Stimulated activated memory B cell treated with anti-CD40 and anti-IgM and Interleukin-4, amounts not matched to agents 10 μg/mL and 1 μg/mL and 100 μg/mL, for 72 hours (primary cell): ENCODE measurements around the gene FREM3.

Source experiments
- ATAC-seq: fragments of 150-1000 bp; cut with Tn5 transposase; 2 replicates; pipeline ENCODE4 v1.10.0; 2021
- H3K27ac Mint-ChIP-seq: one replicate; pipeline ENCODE4 v1.8.0; 2022; ENCODE audit warnings: mild to moderate bottlenecking, mixed read lengths
- H3K27me3 Mint-ChIP-seq: one replicate; pipeline ENCODE4 v1.8.0; 2022; ENCODE audit warnings: mixed read lengths
- H3K36me3 Mint-ChIP-seq: one replicate; pipeline ENCODE4 v1.8.0; 2022; ENCODE audit warnings: mixed read lengths
- H3K4me1 Mint-ChIP-seq: one replicate; pipeline ENCODE4 v1.8.0; 2022; ENCODE audit warnings: mixed read lengths
- H3K4me3 Mint-ChIP-seq: one replicate; pipeline ENCODE4 v1.8.0; 2022; ENCODE audit warnings: mild to moderate bottlenecking, moderate library complexity, mixed read lengths
- H3K9me3 Mint-ChIP-seq: one replicate; pipeline ENCODE4 v1.8.0; 2022; ENCODE audit warnings: mixed read lengths

FREM3 gene

DNA sequence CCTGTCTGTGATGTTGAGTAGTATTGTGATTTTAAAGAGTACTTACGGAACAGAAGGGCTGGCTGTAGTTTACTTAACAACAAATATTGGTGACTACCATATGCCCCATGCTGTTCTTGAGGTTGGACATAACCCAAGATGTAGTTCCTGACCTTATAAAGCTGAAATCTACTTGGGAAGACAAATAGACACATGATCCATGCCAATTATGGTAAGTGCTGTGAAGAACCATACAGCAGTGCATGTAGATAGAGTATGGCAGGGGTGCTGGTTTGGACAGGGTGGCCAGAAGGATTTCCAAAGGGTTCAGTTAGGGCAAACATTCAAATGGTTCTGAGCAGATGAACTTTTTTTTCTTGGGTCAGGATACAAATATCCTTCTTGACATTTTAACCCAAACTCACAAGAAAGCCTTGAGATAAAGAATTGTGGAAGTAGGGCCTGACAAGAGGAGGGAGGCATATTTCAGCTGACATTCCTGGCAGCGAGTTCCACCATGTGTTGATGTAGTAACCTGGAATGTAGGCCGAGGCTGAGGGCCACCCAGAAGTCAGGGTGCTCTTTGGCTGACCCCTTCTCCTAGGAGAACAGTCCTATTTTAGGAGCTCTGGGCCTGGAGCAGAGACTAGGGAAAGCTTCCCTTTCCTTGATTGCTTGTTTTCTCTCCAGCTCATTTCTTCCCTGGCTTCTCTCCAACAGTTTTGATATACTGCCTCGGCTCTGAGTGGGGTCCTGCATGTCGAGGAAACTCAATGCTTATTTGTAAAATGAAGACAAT, 74.2 kb downstream of the FREM3 start:
- Mint-ChIP-seq H3K27me3 (peaks cover 30% of the 10 kb centered on the region), H3K27ac (no peak overlapping the region), H3K4me3 (no peak overlapping the region), H3K9me3 (no peaks in the 10 kb centered on the region), H3K4me1 (no peaks in the 10 kb centered on the region), H3K36me3 (no peaks in the 10 kb centered on the region)
- no peak for ATAC-seq

DNA sequence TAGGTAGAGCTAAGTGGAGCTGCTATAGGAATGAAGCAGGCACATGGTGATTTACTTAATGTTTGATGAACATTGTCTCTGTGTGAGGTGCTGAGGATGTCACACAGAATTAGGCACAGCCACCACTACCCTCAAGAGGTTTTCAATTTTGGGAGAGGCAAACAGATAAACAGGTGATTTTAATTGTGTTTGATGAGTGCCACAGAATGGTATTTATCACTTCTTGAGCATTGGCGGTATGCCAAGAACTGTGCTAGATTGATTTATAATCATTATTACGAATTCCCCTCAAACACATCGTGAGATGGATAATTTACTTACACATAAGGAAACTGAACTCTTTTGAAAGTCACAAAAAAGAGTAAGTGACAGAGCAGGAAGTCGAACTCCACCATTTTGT, 74.8 kb downstream of the FREM3 start:
- H3K36me3 Mint-ChIP-seq: no peaks in the 10 kb centered on the region
- no peaks in the 10 kb centered on the region for H3K9me3 Mint-ChIP-seq
- no peak overlapping the region for H3K4me3 Mint-ChIP-seq
- no peak for ATAC-seq
- H3K27me3 Mint-ChIP-seq: peaks cover 31% of the 10 kb centered on the region
- H3K27ac Mint-ChIP-seq: no peak overlapping the region
- H3K4me1 Mint-ChIP-seq: no peaks in the 10 kb centered on the region

DNA sequence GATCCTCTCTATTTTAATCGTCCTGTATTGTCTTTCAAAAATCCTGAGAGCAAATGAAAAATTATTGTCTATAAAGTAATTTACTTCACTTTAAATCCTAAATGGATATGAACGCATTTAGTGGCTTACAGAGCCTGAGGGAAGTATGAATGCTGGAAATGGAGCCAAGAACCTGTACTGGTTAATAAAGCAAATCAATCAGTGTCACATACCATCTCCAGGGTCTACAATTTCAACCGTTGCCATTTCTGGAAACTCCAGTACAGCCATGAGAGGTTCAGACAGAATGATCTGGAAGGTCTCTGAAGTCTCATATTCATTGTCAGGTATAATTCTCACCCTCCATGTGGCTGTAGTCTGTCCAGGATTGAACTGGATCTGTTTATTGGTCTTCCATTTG, 76.6 kb downstream of the FREM3 start:
- H3K4me1 Mint-ChIP-seq: no peaks in the 10 kb centered on the region
- ATAC-seq: no peak
- H3K27ac Mint-ChIP-seq: no peak overlapping the region
- no peaks in the 10 kb centered on the region for H3K9me3 Mint-ChIP-seq
- peaks cover 39% of the 10 kb centered on the region for H3K27me3 Mint-ChIP-seq
- H3K4me3 Mint-ChIP-seq: no peak overlapping the region
- no peaks in the 10 kb centered on the region for H3K36me3 Mint-ChIP-seq

DNA sequence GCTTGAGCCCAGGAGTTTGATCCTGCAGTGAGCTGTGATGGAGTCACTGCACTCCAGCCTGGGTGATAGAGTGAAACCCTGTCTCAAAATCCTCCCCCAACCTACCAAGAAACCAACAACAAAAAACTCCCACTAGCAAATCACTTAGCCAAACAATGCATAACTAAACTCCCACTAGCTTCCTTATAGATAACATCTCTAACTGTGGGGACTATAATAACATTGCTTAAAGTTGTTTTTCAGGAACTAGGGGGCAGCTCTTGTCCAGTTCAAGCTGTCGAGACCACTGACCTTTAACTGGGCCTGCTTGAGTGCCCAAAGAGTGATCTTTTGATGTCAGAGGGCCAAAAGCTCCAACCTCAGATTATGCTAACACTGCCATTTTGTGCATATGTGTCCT, 81.7 kb downstream of the FREM3 start:
- no peak for ATAC-seq
- Mint-ChIP-seq H3K4me1 (peaks cover 6% of the 10 kb centered on the region), H3K36me3 (no peaks in the 10 kb centered on the region), H3K27ac (no peak overlapping the region), H3K9me3 (peaks cover 3% of the 10 kb centered on the region), H3K4me3 (no peak overlapping the region), H3K27me3 (peaks cover 34% of the 10 kb centered on the region)

DNA sequence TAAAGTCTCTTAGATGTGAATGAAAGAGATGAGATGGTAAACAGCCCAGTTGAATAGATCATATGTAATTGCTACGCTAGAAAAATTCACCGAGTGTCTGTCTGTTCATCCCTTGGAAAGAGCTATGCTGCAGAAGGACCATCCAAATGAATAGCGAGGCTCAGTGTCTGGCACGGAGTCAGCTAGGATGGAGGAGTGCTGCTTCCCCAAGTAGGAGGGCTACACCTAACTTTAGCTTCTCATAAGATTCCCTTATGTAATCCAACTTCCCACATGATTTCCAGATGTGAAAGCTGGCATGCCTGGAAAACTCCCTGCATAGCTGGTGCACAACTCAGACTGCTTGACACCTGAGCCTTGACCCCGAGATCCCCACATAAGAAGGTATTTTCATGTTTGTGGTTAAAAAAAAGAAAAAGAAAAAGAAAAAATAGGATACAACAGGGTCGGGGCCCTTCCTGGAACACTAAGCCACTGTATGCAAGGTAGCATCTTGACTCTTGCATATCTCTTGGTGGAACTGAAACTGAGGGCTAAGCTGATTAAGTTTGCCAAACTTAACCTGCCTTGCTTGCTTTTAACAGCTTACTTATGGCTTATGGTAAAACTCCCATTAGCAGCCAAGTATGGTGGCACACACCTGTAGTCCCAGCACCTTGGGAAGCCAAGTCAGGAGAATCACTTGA, 82.3 kb downstream of the FREM3 start:
- peaks cover 37% of the 10 kb centered on the region for H3K27me3 Mint-ChIP-seq
- no peak overlapping the region for H3K27ac Mint-ChIP-seq
- peaks cover 6% of the 10 kb centered on the region for H3K4me1 Mint-ChIP-seq
- no peaks in the 10 kb centered on the region for H3K36me3 Mint-ChIP-seq
- H3K9me3 Mint-ChIP-seq: peaks cover 3% of the 10 kb centered on the region
- no peak overlapping the region for H3K4me3 Mint-ChIP-seq
- ATAC-seq: no peak

DNA sequence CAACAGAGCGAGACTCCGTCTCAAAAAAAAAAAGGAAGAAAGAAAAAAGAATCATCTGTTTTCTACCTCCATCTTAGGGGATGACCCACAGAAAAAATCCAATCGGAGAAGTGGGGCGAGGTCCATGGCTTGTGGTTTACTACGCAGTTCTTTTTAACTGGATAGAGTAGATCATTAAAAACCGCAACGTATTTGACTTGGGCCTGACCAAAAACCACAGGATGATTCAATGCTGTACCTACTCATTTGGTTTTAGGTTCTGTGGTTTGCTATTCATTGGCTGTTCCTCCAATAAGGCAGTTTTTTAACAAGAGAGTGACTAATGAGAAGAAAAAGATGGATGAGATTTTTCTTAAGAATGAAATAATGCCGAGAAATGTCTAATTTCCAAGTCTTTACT, 83.7 kb downstream of the FREM3 start:
- H3K4me1 Mint-ChIP-seq: peaks cover 6% of the 10 kb centered on the region
- no peak overlapping the region for H3K4me3 Mint-ChIP-seq
- H3K27ac Mint-ChIP-seq: no peak overlapping the region
- peaks cover 3% of the 10 kb centered on the region for H3K9me3 Mint-ChIP-seq
- H3K27me3 Mint-ChIP-seq: peaks cover 51% of the 10 kb centered on the region
- ATAC-seq: peak; percentile 82
- H3K36me3 Mint-ChIP-seq: no peaks in the 10 kb centered on the region

DNA sequence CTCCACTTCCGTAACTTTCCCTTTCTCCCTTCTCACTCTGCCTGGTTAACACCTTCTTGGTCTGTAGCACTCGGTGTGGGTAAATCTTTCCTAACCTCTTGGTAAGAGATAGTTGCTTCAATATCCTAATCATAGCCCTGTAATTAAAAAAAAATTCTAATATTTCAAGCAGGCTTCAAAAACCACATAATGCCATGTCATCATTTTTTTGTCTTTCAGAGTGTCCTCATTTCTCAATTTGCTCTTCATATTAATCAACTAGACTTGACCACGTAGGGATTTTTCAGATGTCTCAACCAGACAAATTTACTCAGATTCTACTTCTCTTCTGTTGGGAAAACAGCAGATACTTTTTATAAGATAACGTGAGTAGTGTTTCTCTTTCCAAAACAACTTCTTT, 91.0 kb downstream of the FREM3 start:
- no peak overlapping the region for H3K27ac Mint-ChIP-seq
- peaks cover under 1% of the 10 kb centered on the region for H3K36me3 Mint-ChIP-seq
- ATAC-seq: no peak
- no peaks in the 10 kb centered on the region for H3K9me3 Mint-ChIP-seq
- H3K4me1 Mint-ChIP-seq: no peaks in the 10 kb centered on the region
- H3K27me3 Mint-ChIP-seq: peaks cover 22% of the 10 kb centered on the region
- H3K4me3 Mint-ChIP-seq: no peak overlapping the region

DNA sequence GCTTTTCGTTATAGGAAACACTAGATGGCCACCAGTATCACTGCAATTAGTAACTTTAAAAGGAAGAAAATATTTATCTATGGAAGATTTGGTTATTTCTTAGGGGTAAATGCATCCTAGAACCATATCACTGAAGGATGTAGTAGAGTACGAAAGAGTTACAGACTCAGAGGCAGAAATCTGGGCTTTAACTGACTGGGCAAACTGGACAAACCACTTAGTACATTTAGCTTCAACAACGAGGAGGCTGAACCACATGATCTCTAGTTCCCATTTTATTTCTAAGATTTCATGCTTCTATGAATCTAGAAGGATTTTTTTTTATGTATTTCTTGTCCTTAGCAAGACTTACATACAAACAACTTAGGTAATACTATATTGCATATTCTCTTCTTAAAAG, 94.0 kb downstream of the FREM3 start:
- H3K36me3 Mint-ChIP-seq: peaks cover 6% of the 10 kb centered on the region
- H3K9me3 Mint-ChIP-seq: no peaks in the 10 kb centered on the region
- no peak overlapping the region for H3K27ac Mint-ChIP-seq
- no peak for ATAC-seq
- no peaks in the 10 kb centered on the region for H3K4me1 Mint-ChIP-seq
- H3K27me3 Mint-ChIP-seq: no peaks in the 10 kb centered on the region
- no peak overlapping the region for H3K4me3 Mint-ChIP-seq

DNA sequence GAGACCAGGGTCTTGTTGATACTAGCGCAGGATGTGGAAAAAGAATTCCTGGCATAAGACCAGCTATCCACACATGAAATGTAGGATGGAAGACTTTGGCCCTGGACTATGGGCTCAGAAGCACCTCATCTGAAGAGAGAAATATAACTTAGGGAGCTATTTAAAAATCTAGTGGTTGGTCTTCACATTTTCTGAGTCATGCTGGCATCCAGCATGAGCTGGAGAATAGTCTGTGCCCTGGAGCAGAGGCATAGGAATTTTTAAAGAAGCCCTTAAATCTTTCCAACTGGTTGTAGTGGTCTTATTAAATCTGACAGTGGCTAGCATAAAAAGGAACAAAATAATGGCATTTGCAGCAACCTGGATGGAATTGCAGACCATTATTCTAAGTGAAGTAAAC, 100.6 kb downstream of the FREM3 start:
- no peak for ATAC-seq

DNA sequence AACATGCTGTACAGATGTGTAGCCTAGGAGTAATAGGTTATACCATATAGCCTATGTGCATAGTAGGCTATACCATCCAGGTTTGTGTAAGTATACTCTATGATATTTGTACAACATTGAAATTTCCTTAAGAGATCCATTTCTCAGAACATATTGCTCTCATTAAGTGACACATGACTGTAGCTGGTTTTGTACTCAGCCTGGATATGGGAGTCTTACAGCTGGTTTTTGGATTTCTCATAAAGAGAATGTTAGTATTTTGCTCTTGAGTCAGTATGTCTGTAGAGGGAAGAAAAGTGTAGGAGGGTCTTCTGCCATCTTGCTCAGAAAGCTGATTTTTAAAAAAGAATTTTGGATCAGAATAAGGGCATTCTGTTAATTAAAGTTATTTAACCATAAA, 101.7 kb downstream of the FREM3 start:
- H3K27me3 Mint-ChIP-seq: peaks cover 16% of the 10 kb centered on the region

More for the DNA sequence above, 100.6 kb downstream of the FREM3 start:
- Mint-ChIP-seq H3K36me3 (peaks cover 12% of the 10 kb centered on the region), H3K27me3 (peaks cover 9% of the 10 kb centered on the region), H3K9me3 (no peaks in the 10 kb centered on the region), H3K4me3 (no peak overlapping the region), H3K27ac (no peak overlapping the region), H3K4me1 (no peaks in the 10 kb centered on the region)

DNA sequence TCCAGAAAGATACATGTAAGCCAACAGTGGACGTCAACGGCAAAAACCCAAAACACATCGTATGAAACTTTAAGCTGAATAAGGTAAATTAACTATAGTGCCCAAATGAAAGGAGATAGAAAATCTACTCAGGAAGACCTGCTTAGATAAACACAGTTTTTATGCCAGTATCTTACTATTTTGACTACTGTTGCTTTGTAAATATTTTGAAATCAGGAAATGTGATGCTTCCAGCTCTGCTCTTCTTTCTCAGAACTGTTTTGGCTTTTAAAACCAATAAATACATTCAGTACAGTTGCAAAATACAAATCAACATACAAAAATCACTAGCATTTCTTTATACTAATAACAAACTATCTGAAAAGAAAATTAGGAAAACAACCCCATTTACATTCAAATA, 103.2 kb downstream of the FREM3 start:
- H3K4me1 Mint-ChIP-seq: no peaks in the 10 kb centered on the region
- peaks cover 17% of the 10 kb centered on the region for H3K27me3 Mint-ChIP-seq
- no peak overlapping the region for H3K27ac Mint-ChIP-seq
- H3K36me3 Mint-ChIP-seq: peaks cover 20% of the 10 kb centered on the region
- no peak overlapping the region for H3K4me3 Mint-ChIP-seq
- peaks cover 5% of the 10 kb centered on the region for H3K9me3 Mint-ChIP-seq
- ATAC-seq: no peak

More for the DNA sequence above, 101.7 kb downstream of the FREM3 start:
- no peak for ATAC-seq
- no peaks in the 10 kb centered on the region for H3K4me1 Mint-ChIP-seq
- H3K4me3 Mint-ChIP-seq: no peak overlapping the region
- peaks cover 2% of the 10 kb centered on the region for H3K9me3 Mint-ChIP-seq
- no peak overlapping the region for H3K27ac Mint-ChIP-seq
- peaks cover 12% of the 10 kb centered on the region for H3K36me3 Mint-ChIP-seq

DNA sequence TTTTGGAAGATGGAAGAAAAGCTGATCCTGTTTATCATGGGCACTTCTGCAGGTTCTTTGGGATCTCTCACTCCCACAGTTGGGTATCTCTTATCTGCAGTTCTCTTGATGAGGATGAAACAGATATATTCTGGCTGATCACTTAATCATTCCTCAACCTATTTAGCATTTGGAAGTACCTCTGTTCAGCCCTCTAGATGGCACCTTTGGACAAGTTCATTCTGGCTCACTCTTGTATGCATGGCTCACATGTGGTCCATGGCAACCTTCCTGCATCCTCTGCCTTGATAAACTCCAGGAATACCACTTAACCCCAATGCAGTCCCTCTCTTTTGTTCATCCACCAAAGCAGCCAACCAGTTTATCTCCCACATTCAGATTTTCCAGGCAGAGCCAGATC, 112.8 kb downstream of the FREM3 start:
- Mint-ChIP-seq H3K27ac (no peak overlapping the region), H3K27me3 (no peaks in the 10 kb centered on the region), H3K9me3 (peaks cover 12% of the 10 kb centered on the region), H3K36me3 (peaks cover 20% of the 10 kb centered on the region), H3K4me3 (no peak overlapping the region), H3K4me1 (no peaks in the 10 kb centered on the region)
- ATAC-seq: no peak

DNA sequence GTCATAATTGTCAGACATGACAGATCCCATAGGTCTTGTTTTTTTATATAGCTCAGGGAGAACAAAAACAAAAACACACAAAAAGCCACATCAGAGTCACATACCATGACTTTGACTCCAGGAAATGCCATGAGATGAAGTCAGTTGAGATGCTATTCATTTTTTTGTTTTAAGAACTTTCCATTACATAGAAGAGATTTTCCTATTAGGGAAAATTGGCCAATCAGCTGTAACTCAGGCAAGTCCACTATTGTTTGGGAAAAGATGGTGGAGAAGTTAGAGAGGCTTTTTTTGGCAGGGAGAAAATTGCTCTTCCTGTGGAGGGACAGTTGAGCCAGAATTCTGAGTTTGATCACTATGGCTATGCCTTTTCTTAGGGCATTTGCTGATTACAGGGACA, 114.4 kb downstream of the FREM3 start:
- Mint-ChIP-seq H3K4me1 (no peaks in the 10 kb centered on the region), H3K4me3 (no peak overlapping the region), H3K27me3 (no peaks in the 10 kb centered on the region), H3K27ac (no peak overlapping the region), H3K36me3 (peaks cover 19% of the 10 kb centered on the region), H3K9me3 (peaks cover 12% of the 10 kb centered on the region)
- ATAC-seq: no peak

DNA sequence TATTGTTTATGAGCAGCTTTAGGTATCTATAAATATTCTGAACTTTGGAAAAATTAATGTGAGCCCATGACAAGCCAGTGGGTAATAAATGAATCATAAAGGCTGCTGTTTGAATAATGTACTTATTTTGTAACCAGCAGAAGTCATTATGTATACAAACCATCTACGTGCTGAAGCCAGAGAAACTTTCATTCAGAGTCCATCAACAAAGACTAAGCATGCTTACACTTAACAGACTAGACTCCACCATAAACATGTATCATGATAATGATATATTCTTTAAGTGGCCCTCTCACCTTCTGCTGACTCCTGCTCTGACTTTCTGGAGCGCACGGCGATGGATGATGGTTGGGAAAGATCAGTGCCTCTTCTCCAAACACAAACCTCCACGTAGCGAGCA, 114.9 kb downstream of the FREM3 start:
- no peak for ATAC-seq
- H3K4me1 Mint-ChIP-seq: no peaks in the 10 kb centered on the region
- H3K36me3 Mint-ChIP-seq: peaks cover 19% of the 10 kb centered on the region
- no peaks in the 10 kb centered on the region for H3K27me3 Mint-ChIP-seq
- no peak overlapping the region for H3K27ac Mint-ChIP-seq
- peaks cover 12% of the 10 kb centered on the region for H3K9me3 Mint-ChIP-seq
- no peak overlapping the region for H3K4me3 Mint-ChIP-seq

DNA sequence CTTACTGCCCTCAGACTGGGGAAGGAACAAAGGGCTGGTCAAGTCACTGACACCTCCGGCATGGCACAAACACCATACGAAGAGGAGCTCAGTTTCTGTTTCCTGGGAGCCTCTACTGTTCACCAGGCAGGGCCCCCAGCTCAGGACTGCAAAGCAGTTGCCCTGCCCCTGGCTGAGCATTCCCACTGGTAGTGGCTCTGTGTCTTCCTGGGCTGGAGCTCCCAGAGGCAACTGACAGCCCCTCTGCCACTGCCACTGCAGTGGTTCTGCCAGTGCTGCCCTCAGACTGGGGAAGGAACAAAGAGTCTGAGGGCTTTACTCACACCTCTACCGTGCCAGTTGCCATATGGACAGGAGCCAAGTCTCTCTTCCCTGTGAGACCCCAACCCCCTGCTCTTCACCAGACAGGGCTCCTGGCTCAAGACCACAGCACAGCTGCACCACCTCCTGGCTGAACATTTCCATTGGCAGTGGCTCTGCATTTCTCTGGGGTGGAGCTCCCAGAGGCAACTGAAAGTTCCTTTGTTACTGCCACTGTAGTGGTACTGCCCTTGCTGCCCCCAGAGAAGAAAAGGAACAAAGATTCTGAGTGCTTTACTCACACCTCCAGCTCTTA, 119.0 kb downstream of the FREM3 start:
- Mint-ChIP-seq H3K9me3 (peaks cover 12% of the 10 kb centered on the region), H3K36me3 (peaks cover 30% of the 10 kb centered on the region), H3K27me3 (no peaks in the 10 kb centered on the region), H3K27ac (no peak overlapping the region), H3K4me3 (no peak overlapping the region), H3K4me1 (no peaks in the 10 kb centered on the region)
- ATAC-seq: no peak

DNA sequence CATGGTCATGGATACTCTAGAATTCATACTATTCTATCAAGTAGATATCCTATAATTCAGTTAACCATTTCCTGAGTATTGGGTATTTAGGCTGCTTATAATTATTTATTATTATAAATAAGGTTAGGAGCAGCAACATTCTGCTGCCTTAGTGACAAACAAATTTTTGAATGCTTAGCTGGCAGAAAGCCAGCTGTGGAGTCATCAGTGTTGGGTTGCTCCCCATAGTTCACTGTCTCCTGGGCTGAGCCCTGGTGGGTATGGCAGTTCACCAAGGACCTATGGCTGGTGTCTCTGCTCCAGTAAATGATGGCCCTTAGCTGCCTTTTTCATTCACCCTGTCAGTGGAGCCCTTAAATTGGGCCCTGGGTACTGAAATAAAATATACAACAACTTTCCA, 125.1 kb downstream of the FREM3 start:
- H3K9me3 Mint-ChIP-seq: no peaks in the 10 kb centered on the region
- H3K27ac Mint-ChIP-seq: no peak overlapping the region
- ATAC-seq: no peak
- H3K27me3 Mint-ChIP-seq: no peaks in the 10 kb centered on the region
- no peak overlapping the region for H3K4me3 Mint-ChIP-seq
- H3K4me1 Mint-ChIP-seq: no peaks in the 10 kb centered on the region
- peaks cover 38% of the 10 kb centered on the region for H3K36me3 Mint-ChIP-seq
